Activated T-helper 2 cell treated with anti-CD3 and anti-CD28 coated beads, Interferon-gamma antibody, Interleukin-2, Interleukin-4, amounts not matched to agents 10 μg/mL and 5 μg/mL and 100 μg/mL, durations not matched to agents 14 hours and 24 hours and 36 hours (primary cell): Measurements from ENCODE around the gene GLP2R. TPM values are rescaled to one million over a fixed set of nuclear protein-coding genes. Genes with fewer than 3 reads are reported as not detected.

Source experiments
- DNase-seq: peaks from one replicate; pipeline ENCODE4 v3.0.0; 2021; ENCODE audit warnings: low spot score
- H3K27ac Mint-ChIP-seq: one replicate; pipeline ENCODE4 v1.8.0; 2021; ENCODE audit warnings: mixed read lengths
- H3K27me3 Mint-ChIP-seq: one replicate; pipeline ENCODE4 v1.8.0; 2021; ENCODE audit warnings: low read depth, mixed read lengths
- H3K36me3 Mint-ChIP-seq: one replicate; pipeline ENCODE4 v1.8.0; 2021; ENCODE audit warnings: low read depth, mixed read lengths
- H3K4me1 Mint-ChIP-seq: one replicate; pipeline ENCODE4 v1.8.0; 2021; ENCODE audit warnings: low read depth, mixed read lengths
- H3K4me3 Mint-ChIP-seq: one replicate; pipeline ENCODE4 v1.8.0; 2021; ENCODE audit warnings: low read depth, mild to moderate bottlenecking, moderate library complexity, mixed read lengths
- H3K9me3 Mint-ChIP-seq: one replicate; pipeline ENCODE4 v1.8.0; 2021; ENCODE audit warnings: mixed read lengths
- intact Hi-C: fragments of 100-400 bp; cut with micrococcal nuclease; formaldehyde crosslinking; loops from one replicate; pipeline ENCODE4 v1.15.1; 2023
- total RNA-seq: library from RNA; stranded (reverse); gene quantifications from 2 replicates; pipeline ENCODE4 v1.2.3, GENCODE V29; 2022

Gene GLP2R
- total RNA-seq, 1 donor from 2014 or later = not detected

DNA sequence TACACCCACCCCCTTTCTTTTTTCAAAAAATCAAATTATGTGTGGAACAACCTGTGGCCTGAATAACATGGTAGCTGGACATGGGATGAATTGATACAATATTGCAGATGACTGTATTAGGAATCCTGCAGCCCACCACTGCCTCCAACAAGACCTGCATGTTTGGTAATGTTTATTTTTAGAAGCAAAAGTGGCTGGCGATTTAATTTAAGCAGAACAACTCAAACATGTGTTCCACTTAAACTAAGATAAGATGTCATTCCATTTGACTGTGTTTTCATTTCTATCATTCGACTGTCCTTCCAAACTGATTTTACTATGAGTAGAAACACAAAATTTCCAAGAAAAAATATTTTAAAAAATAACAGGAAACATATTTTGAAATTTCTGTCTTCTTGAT lies 24.2 kb upstream of the GLP2R start:
- intact Hi-C loops = no loop called here
- no peak overlapping the region for H3K4me3 Mint-ChIP-seq
- no peaks in the 10 kb centered on the region for H3K36me3 Mint-ChIP-seq
- DNase-seq = no peak
- no peaks in the 10 kb centered on the region for H3K9me3 Mint-ChIP-seq
- no peaks in the 10 kb centered on the region for H3K27me3 Mint-ChIP-seq
- no peaks in the 10 kb centered on the region for H3K4me1 Mint-ChIP-seq
- H3K27ac Mint-ChIP-seq = no peak overlapping the region

DNA sequence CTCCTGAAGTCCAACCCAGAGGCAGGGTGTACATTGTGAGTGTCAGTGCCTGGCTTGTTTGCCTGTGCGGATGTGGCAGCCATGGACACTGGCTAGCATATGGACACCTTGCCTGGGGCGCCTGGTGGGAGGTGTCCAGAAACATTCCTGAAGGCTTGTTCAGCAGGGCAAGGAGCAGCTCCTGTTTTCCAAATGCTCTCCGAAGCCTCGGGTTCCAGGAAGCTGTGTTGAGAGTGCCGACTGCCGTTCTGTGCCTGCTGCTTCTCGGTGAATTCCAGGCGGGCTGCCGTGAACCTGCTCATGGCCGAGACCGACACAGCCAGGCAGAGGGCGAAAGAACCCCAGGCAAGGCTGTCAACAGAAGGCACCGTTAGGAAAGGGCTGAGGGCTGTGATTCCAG lies 23.4 kb upstream of the GLP2R start:
- Mint-ChIP-seq H3K4me1 (no peaks in the 10 kb centered on the region), H3K36me3 (no peaks in the 10 kb centered on the region), H3K9me3 (no peaks in the 10 kb centered on the region), H3K27ac (no peak overlapping the region), H3K27me3 (no peaks in the 10 kb centered on the region), H3K4me3 (no peak overlapping the region)
- intact Hi-C loops = no loop called here
- no peak for DNase-seq

- Mint-ChIP-seq H3K4me1 (no peaks in the 10 kb centered on the region), H3K27ac (no peak overlapping the region), H3K36me3 (no peaks in the 10 kb centered on the region), H3K4me3 (no peak overlapping the region), H3K9me3 (no peaks in the 10 kb centered on the region), H3K27me3 (no peaks in the 10 kb centered on the region)
- DNase-seq = no peak
- intact Hi-C loops = no loop called here
Observed at GRCh38 chr17:9802697-9803096, 23.0 kb upstream of the GLP2R start.

DNA sequence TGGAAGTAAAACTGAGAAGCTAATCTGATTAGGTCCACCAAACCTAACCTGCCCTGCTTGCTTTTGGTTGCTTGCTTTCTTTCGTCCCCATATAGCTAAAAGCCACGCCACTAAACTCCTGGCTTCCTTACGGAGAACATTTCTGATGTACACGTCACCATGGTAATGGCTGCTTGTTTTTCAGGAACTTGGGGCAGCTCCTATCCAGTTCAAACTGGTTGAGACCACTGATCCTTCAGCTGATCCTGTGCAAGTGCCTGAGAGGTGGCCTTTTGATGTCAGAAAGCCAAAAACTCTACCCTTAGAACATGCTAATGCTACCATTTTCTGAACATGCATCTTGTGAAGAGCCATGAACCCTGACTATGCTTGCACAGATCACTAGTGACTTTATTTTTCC lies 20.0 kb upstream of the GLP2R start:
- Mint-ChIP-seq H3K27ac (no peak overlapping the region), H3K27me3 (no peaks in the 10 kb centered on the region), H3K4me1 (no peaks in the 10 kb centered on the region), H3K4me3 (no peak overlapping the region), H3K36me3 (no peaks in the 10 kb centered on the region), H3K9me3 (no peaks in the 10 kb centered on the region)
- no peak for DNase-seq
- intact Hi-C loops = no loop called here

DNA sequence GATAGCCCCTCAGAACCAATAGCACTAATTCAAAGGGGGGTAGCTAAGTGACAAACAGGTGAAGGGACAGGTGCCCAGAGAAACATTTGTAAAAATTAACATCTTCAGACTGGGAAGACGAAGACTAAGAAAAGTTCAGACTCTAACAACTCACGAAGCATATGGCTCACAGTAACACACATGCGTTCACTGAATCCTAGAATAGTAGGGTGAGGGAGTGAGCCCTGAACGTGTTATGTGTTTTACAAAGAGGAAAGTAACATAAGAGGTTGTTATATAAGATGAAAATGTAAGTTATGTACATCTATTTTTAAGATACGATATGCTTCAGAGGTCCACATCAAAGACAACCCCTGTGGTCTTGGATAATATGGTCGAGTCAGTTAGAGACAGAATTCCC lies 19.0 kb upstream of the GLP2R start:
- no peaks in the 10 kb centered on the region for H3K27me3 Mint-ChIP-seq
- H3K4me3 Mint-ChIP-seq = no peak overlapping the region
- no peaks in the 10 kb centered on the region for H3K36me3 Mint-ChIP-seq
- intact Hi-C loops = no loop called here
- H3K4me1 Mint-ChIP-seq = no peaks in the 10 kb centered on the region
- H3K27ac Mint-ChIP-seq = no peak overlapping the region
- H3K9me3 Mint-ChIP-seq = no peaks in the 10 kb centered on the region
- DNase-seq = no peak

- Mint-ChIP-seq H3K36me3 (no peaks in the 10 kb centered on the region), H3K27ac (no peak overlapping the region), H3K9me3 (no peaks in the 10 kb centered on the region), H3K4me1 (no peaks in the 10 kb centered on the region), H3K27me3 (no peaks in the 10 kb centered on the region), H3K4me3 (no peak overlapping the region)
- intact Hi-C loops = no loop called here
- DNase-seq = no peak
Observed at GRCh38 chr17:9809409-9809808, 16.3 kb upstream of the GLP2R start.

DNA sequence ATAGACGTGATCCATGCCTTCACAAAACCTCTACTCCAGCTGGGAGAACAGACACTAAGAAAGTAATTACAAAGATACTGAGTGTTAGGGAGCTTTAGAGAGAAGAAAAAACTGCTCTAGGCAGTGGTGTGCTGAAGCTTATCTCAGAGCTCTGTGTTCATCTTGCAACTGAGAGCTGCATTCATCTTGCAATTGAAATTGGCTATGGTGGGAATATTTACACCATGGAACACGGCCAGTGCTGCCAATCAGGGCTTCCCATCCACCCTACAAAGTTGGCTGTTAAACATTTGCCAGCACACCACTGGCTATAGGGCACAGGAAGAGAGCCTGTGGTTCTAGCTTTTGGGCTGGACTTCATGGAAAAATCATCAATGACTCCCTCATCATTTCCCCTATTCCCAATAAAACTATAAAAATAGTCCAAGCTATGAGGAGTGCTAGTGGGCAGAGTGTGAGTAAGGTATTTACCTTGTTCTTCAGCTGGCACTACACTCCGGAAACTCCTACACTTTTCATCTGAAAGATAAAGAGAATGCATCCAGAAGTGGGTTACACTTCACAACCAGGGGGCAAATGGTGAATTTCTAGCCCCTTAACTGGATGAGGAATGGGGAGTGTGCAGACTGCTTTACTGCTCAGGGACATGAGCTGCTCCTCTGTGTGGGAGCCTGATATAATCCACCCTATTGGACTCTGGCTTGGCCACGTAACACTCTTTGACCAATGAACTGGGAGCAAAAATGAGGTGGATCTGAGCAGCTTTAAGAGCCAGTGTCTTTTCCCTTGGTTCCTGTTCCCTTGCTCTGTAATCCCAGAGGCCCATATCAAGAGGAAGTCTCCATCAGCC lies 15.4 kb upstream of the GLP2R start:
- no peaks in the 10 kb centered on the region for H3K36me3 Mint-ChIP-seq
- no peak for DNase-seq
- H3K27me3 Mint-ChIP-seq = no peaks in the 10 kb centered on the region
- H3K27ac Mint-ChIP-seq = no peak overlapping the region
- intact Hi-C loops = no loop called here
- H3K4me1 Mint-ChIP-seq = no peaks in the 10 kb centered on the region
- no peak overlapping the region for H3K4me3 Mint-ChIP-seq
- no peaks in the 10 kb centered on the region for H3K9me3 Mint-ChIP-seq

DNA sequence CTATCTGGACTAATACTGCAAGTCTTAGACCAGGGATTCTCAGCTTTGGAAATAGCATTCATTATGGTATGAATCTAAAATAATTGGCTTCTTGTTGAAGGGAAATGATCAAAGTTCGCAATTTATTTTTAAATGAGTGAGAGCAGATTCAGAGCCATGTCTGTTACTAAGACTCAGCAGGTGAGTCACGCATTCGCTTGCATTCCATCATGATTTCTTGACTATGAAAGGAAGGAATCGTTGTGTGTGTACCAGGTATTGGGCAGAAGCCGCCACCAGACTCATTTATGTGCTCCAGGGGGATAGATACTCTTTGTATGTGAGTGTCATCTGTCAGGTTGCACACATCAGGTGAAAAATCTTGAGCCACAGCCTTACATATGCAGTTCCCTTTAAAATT lies 14.6 kb upstream of the GLP2R start:
- H3K36me3 Mint-ChIP-seq = no peaks in the 10 kb centered on the region
- intact Hi-C loops = no loop called here

DNA sequence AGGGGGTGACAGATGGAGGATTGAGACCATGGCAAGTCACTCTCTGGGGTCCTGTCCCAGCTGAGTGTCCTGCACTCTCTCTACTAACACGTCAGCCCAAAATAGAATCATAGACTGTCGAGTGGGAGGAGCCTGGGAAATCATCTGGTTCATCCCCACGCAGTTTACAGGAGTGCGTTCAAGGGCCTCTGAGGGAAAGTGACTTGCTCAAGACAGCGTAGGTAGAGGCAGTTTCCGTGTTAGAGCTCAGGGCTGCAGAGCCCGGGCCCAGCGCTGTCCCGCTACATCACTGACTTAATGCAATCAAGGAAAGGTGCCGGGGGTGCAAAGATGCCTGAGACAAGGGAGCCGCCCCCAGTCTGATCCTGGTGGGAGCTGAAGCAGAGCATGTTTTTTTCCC lies 14.2 kb upstream of the GLP2R start:
- DNase-seq = no peak
- Mint-ChIP-seq H3K4me1 (no peaks in the 10 kb centered on the region), H3K27ac (no peak overlapping the region), H3K9me3 (peaks cover 3% of the 10 kb centered on the region), H3K27me3 (no peaks in the 10 kb centered on the region), H3K36me3 (no peaks in the 10 kb centered on the region), H3K4me3 (no peak overlapping the region)
- intact Hi-C loops = no loop called here

More for the DNA sequence above, 14.6 kb upstream of the GLP2R start:
- Mint-ChIP-seq H3K27ac (no peak overlapping the region), H3K9me3 (peaks cover under 1% of the 10 kb centered on the region), H3K4me3 (no peak overlapping the region), H3K4me1 (no peaks in the 10 kb centered on the region), H3K27me3 (no peaks in the 10 kb centered on the region)
- DNase-seq = no peak

DNA sequence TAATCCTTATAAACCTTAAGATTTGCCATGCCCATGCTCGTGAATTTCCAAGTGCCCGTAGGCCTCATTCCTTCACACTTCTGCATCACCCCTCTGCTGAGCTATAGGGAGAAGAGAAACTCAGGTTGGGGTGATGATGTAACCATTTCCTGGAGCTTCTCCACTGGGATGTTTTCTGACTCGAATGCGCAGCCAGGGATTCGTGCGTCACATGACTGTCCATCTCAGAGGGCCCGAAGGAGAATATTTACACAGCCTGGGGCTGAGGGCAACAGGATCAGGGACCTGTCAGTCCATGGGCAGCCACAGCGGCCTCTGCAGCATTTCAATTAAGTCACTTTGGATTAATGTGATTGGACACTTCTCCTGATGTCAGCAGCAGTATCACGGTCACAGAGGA lies 12.6 kb upstream of the GLP2R start:
- Mint-ChIP-seq H3K4me1 (no peaks in the 10 kb centered on the region), H3K27ac (no peak overlapping the region), H3K9me3 (peaks cover 3% of the 10 kb centered on the region), H3K4me3 (no peak overlapping the region), H3K36me3 (no peaks in the 10 kb centered on the region), H3K27me3 (no peaks in the 10 kb centered on the region)
- DNase-seq = no peak
- intact Hi-C loops = no loop called here

- DNase-seq = no peak
- intact Hi-C loops = no loop called here
- Mint-ChIP-seq H3K27me3 (no peaks in the 10 kb centered on the region), H3K4me3 (no peak overlapping the region), H3K36me3 (no peaks in the 10 kb centered on the region), H3K4me1 (no peaks in the 10 kb centered on the region), H3K9me3 (peaks cover 3% of the 10 kb centered on the region), H3K27ac (no peak overlapping the region)
Observed at GRCh38 chr17:9814337-9814945, 11.3 kb upstream of the GLP2R start.

- DNase-seq = no peak
- Mint-ChIP-seq H3K27ac (no peak overlapping the region), H3K27me3 (no peaks in the 10 kb centered on the region), H3K9me3 (peaks cover 3% of the 10 kb centered on the region), H3K4me1 (no peaks in the 10 kb centered on the region), H3K36me3 (no peaks in the 10 kb centered on the region), H3K4me3 (no peak overlapping the region)
- intact Hi-C loops = no loop called here
Observed at GRCh38 chr17:9816472-9816871, 9.3 kb upstream of the GLP2R start.

- no peaks in the 10 kb centered on the region for H3K4me1 Mint-ChIP-seq
- intact Hi-C loops = no loop called here
- H3K9me3 Mint-ChIP-seq = peaks cover 3% of the 10 kb centered on the region
- no peak overlapping the region for H3K27ac Mint-ChIP-seq
- no peaks in the 10 kb centered on the region for H3K27me3 Mint-ChIP-seq
- no peak overlapping the region for H3K4me3 Mint-ChIP-seq
- no peaks in the 10 kb centered on the region for H3K36me3 Mint-ChIP-seq
- DNase-seq = no peak
Observed at GRCh38 chr17:9817086-9817485, 8.6 kb upstream of the GLP2R start.
